A673 (cell line): ENCODE data around the gene ULBP1.

Source experiments
- CTCF ChIP-seq: fragments of 300-800, 200-600 bp; sonication (generic); conservative IDR thresholded peaks from 2 replicates; pipeline ENCODE4 v1.5.1; 2017; ENCODE audit warnings: low read depth, mild to moderate bottlenecking, antibody characterized with exemption, low read length, moderate library complexity, mixed read lengths
- EZH2 ChIP-seq: fragments of 200-600 bp; sonication (generic); IDR thresholded peaks from 2 replicates; pipeline ENCODE4 v1.6.1; 2017; ENCODE audit warnings: borderline replicate concordance, low read depth, mild to moderate bottlenecking, mixed read lengths, antibody characterized with exemption, low read length; ENCODE audit not compliant: poor library complexity, severe bottlenecking

DNA sequence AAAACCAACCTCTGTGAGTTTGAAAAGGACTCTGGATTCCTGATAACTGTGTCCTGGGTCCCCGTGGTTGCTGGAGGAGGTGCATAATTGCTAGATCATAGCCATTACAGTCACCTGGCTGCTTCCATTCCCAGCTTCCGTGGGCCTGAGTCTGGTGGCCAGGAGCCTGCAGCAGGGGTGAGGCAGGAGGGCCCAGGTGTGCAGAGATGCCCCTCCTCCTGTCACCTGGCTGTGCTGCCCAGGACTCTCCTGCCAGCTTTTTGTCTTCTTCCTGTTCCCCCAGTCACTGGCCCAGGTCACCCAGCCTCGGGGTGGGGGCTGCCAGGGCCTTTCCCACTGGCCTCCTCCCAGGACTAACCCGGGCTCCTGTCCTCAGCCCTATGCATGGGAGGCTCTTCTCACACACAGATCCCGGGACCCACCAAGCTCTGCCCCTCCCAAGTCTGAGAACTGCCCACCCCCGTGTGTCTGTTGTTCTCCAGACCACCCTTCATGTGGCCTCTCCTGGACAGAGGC is 31.6 kb downstream of the ULBP1 start:
- TF ChIP-seq CTCF (no peak), EZH2 (no peak)
